Cerebellar cortex (tissue), 1 donor: ENCODE results near the gene SPATA13.
"Not testable (repeated sequence)": the region's sequence is repeated elsewhere in the genome, so short reads cannot be mapped to it uniquely, and the experiment has no call there.

Experiments used
- DNase-seq: peaks from one replicate; pipeline ENCODE4 v3.0.0-alpha.2; 2015; ENCODE audit warnings: low spot score

SPATA13 gene

GRCh38 chr13:24196593-24197197 lies 36.2 kb downstream of the SPATA13 start:
- DNase-seq = no peak

DNA sequence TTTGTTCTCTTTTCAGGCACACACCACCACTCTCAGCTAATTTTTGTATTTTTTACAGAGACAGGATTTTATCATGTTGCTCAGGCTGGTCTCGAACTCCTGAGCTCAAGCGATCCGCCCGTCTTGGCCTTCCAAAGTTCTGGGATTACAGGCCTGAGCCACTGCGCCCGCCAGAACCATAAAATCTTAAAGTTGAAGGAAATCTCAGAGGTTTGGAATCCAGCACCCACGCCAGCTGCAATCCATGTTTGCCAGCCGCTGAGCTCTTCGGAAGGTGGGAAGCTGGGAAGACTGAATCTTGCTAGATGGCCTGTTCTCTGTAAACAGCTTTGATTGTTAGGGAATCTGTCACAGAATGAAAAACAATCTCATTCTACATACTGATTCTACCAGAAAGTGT lies 38.5 kb downstream of the SPATA13 start:
- DNase-seq = no peak

DNA sequence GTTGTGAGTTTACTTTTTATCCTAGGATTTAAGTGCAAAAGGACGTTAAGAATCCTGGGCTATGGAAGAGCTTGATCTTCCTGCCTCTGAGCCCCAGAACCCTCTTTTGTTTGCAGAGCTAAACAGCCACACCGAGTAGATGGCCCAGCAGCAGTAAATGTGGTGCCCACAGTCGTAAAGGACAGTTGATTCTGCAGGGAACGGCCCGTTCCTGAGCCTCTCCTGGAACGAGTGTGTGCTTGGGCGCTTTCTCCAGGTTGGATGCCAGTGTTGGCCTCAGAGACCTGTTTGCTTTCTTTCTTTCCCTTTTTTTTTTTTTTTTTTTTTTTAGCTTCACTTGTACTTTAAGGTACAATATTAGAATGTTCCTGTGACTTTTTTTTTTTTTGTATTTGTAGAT lies 41.7 kb downstream of the SPATA13 start:
- no peak for DNase-seq

- DNase-seq = no peak
Measured at GRCh38 chr13:24203273-24203672, 42.8 kb downstream of the SPATA13 start.

GRCh38 chr13:24203811-24204210 lies 43.3 kb downstream of the SPATA13 start:
- no peak for DNase-seq

GRCh38 chr13:24205076-24205475 lies 44.6 kb downstream of the SPATA13 start:
- DNase-seq = not testable (repeated sequence)

GRCh38 chr13:24207841-24208667 lies 47.5 kb downstream of the SPATA13 start:
- DNase-seq = no peak

DNA sequence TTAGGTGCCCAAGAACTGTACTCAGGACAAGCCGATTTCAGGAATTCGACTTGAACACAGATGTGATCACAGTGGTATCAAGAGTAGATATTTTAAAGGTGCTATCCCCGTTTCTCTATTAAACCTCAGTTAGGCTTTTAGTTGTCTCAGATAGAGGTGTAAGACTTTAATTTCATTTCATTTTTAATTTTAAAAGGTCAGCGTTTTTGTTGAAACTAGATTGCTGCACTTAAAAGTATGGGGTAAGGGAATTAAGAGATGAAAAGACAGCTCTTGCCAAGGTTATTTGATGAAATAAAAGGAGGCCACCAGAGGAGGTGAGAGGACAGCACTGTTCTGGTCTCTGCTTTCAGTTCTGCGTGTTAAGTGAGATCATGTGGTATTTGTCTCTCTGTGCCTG lies 48.6 kb downstream of the SPATA13 start:
- no peak for DNase-seq

- no peak for DNase-seq
Measured at GRCh38 chr13:24212254-24212653, 51.7 kb downstream of the SPATA13 start.

GRCh38 chr13:24212674-24213073 lies 52.2 kb downstream of the SPATA13 start:
- no peak for DNase-seq

DNA sequence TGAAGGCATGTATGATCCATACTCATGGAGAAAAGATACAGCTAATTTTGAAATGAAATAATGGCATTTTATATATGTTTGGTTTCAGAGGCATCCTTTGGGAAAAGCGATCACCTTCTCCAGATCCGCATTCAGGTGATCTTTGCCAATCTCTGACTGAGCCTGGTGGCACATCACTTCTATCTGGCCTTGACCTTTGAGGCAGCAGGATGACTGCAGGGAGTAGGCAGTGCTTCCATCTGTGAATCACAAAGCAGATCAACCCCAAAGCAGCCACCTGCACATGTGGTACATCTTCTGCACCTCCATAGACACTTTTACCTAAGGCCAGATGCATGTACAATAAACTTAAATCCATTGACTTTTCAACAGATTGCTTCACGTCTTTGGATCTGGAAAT lies 53.4 kb downstream of the SPATA13 start:
- no peak for DNase-seq

DNA sequence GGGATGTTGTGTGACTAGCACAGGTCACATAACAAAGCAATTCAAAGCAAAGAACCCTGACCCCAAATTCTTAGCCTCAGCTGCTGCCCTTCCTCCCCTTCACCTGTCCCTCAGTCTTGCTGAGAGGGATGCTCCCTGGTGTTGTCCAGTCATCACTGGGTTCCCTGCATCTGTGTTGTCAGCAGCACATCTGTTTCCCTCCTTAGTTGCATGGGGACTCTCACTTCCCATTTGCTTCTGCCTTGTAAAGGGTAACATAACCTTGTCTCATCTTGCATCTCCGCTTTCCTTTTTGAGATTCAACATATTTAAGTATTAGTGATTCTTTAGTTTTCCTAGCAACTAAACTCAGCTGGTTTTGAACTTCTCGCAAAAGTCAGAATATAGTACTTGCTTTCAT lies 54.0 kb downstream of the SPATA13 start:
- no peak for DNase-seq

DNA sequence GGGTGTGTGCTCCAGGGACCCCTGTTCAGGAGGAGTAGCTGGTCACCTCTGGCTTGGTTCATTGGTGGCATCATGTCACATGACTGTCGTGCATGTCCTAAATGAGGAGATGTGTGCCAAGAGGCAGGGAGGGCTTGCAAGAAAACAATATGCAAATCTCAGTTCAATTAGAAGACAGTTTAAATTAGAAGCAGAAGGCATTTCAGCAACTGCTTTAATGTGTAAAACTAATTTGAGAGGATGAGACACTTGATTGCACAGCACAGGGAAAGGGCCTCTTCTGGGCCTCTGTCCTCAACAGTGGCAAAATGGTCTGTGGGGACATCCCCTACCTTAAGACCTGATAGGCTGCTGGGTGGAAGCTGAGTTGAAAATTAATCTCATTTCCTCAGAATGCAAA lies 54.6 kb downstream of the SPATA13 start:
- DNase-seq = no peak

GRCh38 chr13:24215732-24216131 lies 55.2 kb downstream of the SPATA13 start:
- peak; percentile 90 for DNase-seq

- DNase-seq = no peak
Measured at GRCh38 chr13:24216176-24216575, 55.7 kb downstream of the SPATA13 start.

- not testable (repeated sequence) for DNase-seq
Measured at GRCh38 chr13:24216779-24217178, 56.3 kb downstream of the SPATA13 start.

- peak; percentile 13 for DNase-seq
Measured at GRCh38 chr13:24217601-24218281, 57.2 kb downstream of the SPATA13 start.

- no peak for DNase-seq
Measured at GRCh38 chr13:24218338-24218737, 57.8 kb downstream of the SPATA13 start.

- DNase-seq = no peak
Measured at GRCh38 chr13:24218977-24219376, 58.5 kb downstream of the SPATA13 start.

- DNase-seq = peak; percentile 78
Measured at GRCh38 chr13:24220086-24220703, 59.7 kb downstream of the SPATA13 start.

GRCh38 chr13:24221007-24221406 lies 60.5 kb downstream of the SPATA13 start:
- DNase-seq = no peak

- no peak for DNase-seq
Measured at GRCh38 chr13:24222756-24223155, 62.2 kb downstream of the SPATA13 start.
